SU-DHL-6 (cell line): ENCODE measurements around the gene GON4L.

Source experiments
- H2AFZ ChIP-seq: fragments of 200-600 bp; sonication (generic); 2 replicates; pipeline ENCODE4 v1.6.1; 2014; ENCODE audit warnings: low read depth, mild to moderate bottlenecking, moderate library complexity, mixed read lengths, antibody characterized with exemption, low read length; ENCODE audit not compliant: severe bottlenecking
- H3F3A ChIP-seq: fragments of 200-600 bp; shearing (Covaris generic); 2 replicates; pipeline ENCODE4 v1.6.0; 2016; ENCODE audit warnings: antibody characterized with exemption, mild to moderate bottlenecking; ENCODE audit not compliant: insufficient read depth
- H3K27ac ChIP-seq: fragments of 200-600 bp; sonication (generic); 2 replicates; pipeline ENCODE4 v1.5.1; 2016; ENCODE audit warnings: low read depth, mild to moderate bottlenecking, low read length, moderate library complexity, mixed read lengths
- H3K27me3 ChIP-seq: fragments of 200-600 bp; sonication (generic), shearing (Covaris generic); 2 replicates; pipeline ENCODE4 v1.6.0; 2014; ENCODE audit warnings: mild to moderate bottlenecking, low read length
- H3K36me3 ChIP-seq: fragments of 200-600 bp; sonication (generic); 2 replicates; pipeline ENCODE4 v1.6.1; 2014; ENCODE audit warnings: mild to moderate bottlenecking, low read length, mixed read lengths
- H3K4me2 ChIP-seq: fragments of 300-600, 200-600 bp; shearing (Covaris generic), sonication (generic); 2 replicates; pipeline ENCODE4 v1.6.0; 2014; ENCODE audit warnings: low read length, low read depth, mild to moderate bottlenecking; ENCODE audit not compliant: poor library complexity, severe bottlenecking
- H3K4me3 ChIP-seq: fragments of 200-600 bp; sonication (generic); 2 replicates; pipeline ENCODE4 v1.5.1; 2014; ENCODE audit warnings: antibody characterized with exemption, low read length, mild to moderate bottlenecking, mixed read lengths; ENCODE audit not compliant: insufficient read depth, poor library complexity, severe bottlenecking
- H3K79me2 ChIP-seq: fragments of 200-600 bp; sonication (generic); 2 replicates; pipeline ENCODE4 v1.6.1; 2014; ENCODE audit warnings: mild to moderate bottlenecking, low read length, moderate library complexity; ENCODE audit not compliant: insufficient read depth
- H3K9ac ChIP-seq: fragments of 200-600 bp; sonication (generic); 2 replicates; pipeline ENCODE4 v1.7.0; 2014; ENCODE audit warnings: mild to moderate bottlenecking, low read length
- H3K9me2 ChIP-seq: fragments of 200-600 bp; sonication (generic); replicated peaks from 2 replicates; pipeline ENCODE4 v1.6.1; 2014; ENCODE audit warnings: low read length; ENCODE audit not compliant: insufficient read depth
- H3K9me3 ChIP-seq: fragments of 200-600 bp; sonication (generic); 2 replicates; pipeline ENCODE4 v1.6.1; 2014; ENCODE audit warnings: low read length, mixed read lengths; ENCODE audit not compliant: insufficient read depth
- H4K20me1 ChIP-seq: fragments of 200-600 bp; sonication (generic); 2 replicates; pipeline ENCODE4 v1.6.1; 2014; ENCODE audit warnings: low read depth, mild to moderate bottlenecking, antibody characterized with exemption, low read length, moderate library complexity, mixed read lengths
- EZH2phosphoT487 ChIP-seq: fragments of 200-600 bp; sonication (generic), shearing (Covaris generic); conservative IDR thresholded peaks from 2 replicates; pipeline ENCODE4 v1.6.1; 2018; ENCODE audit warnings: mild to moderate bottlenecking, antibody characterized with exemption, low read length, moderate library complexity, mixed read lengths
- TF ChIP-seq, protein P1 (sequence below): fragments of 200-600 bp; sonication (generic); IDR thresholded peaks from one replicate; pipeline ENCODE4 v1.5.1; 2017; ENCODE audit warnings: antibody characterized with exemption, mild to moderate bottlenecking, low read length, moderate library complexity; ENCODE audit not compliant: insufficient read depth, poor library complexity, severe bottlenecking

Gene GON4L

DNA sequence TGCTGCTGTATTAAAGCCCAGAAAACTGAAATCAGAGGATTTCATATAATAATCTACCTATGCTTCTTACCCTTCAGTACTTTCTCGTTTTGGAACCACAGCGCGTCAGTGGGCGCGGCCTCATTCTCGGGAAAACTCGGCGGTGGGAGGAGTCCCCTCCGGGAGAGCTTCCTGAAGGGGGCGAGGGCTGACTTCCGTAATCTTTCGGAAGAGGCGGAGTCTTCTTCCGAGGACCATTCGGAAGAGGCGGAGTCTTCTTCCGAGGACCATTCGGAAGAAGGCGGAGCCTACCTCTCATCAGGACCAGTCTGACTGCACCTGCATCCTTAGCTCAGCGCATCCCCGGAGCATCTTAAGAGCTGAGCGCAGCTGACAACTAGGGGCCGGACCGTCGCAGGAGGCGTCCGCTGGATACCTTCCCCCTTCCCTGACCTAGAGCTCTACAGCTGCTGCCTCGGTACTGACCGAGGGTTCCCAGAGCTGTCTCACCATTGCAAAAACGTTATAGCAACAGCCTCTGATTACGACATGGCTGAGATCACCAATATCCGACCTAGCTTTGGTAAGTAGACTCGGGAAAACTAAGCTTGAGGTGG, 2.3 kb upstream of the GON4L start, which contains the start of gene SYT11:
TSS of gene SYT11 (plus strand) at position 334 of the 596 bp plus-strand sequence. CDS start at position 529, 195 bp downstream.
- H3K4me3 ChIP-seq: peak within 1 kb of the TSS; percentile 91
- no peaks in the 10 kb centered on the region for H3K9me3 ChIP-seq
- peak within 1 kb of the TSS; percentile 87 for H3K9ac ChIP-seq
- peaks cover 15% of the 10 kb centered on the region for H3F3A ChIP-seq
- H4K20me1 ChIP-seq: no peaks in the 10 kb centered on the region
- peaks cover 24% of the 10 kb centered on the region for H3K79me2 ChIP-seq
- H3K4me2 ChIP-seq: peak within 1 kb of the TSS; percentile 100
- peak within 1 kb of the TSS; percentile 86 for H3K27ac ChIP-seq
- H2AFZ ChIP-seq: peak within 1 kb of the TSS; percentile 75
- no peak for TF ChIP-seq EZH2phosphoT487
- TF ChIP-seq, protein P1, sequence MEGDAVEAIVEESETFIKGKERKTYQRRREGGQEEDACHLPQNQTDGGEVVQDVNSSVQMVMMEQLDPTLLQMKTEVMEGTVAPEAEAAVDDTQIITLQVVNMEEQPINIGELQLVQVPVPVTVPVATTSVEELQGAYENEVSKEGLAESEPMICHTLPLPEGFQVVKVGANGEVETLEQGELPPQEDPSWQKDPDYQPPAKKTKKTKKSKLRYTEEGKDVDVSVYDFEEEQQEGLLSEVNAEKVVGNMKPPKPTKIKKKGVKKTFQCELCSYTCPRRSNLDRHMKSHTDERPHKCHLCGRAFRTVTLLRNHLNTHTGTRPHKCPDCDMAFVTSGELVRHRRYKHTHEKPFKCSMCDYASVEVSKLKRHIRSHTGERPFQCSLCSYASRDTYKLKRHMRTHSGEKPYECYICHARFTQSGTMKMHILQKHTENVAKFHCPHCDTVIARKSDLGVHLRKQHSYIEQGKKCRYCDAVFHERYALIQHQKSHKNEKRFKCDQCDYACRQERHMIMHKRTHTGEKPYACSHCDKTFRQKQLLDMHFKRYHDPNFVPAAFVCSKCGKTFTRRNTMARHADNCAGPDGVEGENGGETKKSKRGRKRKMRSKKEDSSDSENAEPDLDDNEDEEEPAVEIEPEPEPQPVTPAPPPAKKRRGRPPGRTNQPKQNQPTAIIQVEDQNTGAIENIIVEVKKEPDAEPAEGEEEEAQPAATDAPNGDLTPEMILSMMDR: no peak
- no peaks in the 10 kb centered on the region for H3K27me3 ChIP-seq
- H3K36me3 ChIP-seq: no peaks in the 10 kb centered on the region
- no peaks in the 10 kb centered on the region for H3K9me2 ChIP-seq

DNA sequence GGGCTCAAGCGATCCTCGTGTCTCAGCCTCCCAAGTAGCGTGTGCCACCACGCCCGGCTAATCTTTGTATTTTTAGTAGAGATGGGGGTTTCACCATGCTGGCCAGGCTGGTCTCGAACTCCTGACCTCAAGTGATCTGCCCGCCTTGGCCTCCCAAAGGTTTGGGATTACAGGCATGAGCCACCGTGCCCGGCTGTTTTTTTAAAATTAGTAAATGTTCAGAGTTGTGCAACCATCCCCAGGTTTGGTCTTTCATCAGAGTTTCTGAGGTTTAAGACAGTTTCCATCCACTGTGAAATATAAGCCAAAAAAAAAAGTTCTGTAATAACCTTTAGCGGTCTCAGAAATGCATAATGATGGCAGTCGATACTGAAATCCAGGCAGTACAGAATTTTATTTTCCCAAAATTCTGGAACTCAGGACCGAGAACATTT, 1.8 kb upstream of the GON4L start:
- no peaks in the 10 kb centered on the region for H3K9me2 ChIP-seq
- H3K9me3 ChIP-seq: no peaks in the 10 kb centered on the region
- peak overlapping the region; percentile 87 for H3K9ac ChIP-seq
- peaks cover 24% of the 10 kb centered on the region for H3K79me2 ChIP-seq
- H3K27ac ChIP-seq: peak overlapping the region; percentile 86
- no peaks in the 10 kb centered on the region for H3K27me3 ChIP-seq
- no peaks in the 10 kb centered on the region; the same call in 1 of the 2 replicates for H3K36me3 ChIP-seq
- peaks cover 15% of the 10 kb centered on the region for H3F3A ChIP-seq
- peak overlapping the region; percentile 100 for H3K4me2 ChIP-seq
- H4K20me1 ChIP-seq: no peaks in the 10 kb centered on the region
- peak overlapping the region; percentile 91 for H3K4me3 ChIP-seq
- H2AFZ ChIP-seq: peak overlapping the region; percentile 75
- TF ChIP-seq EZH2phosphoT487: no peak
- TF ChIP-seq, protein P1: no peak

DNA sequence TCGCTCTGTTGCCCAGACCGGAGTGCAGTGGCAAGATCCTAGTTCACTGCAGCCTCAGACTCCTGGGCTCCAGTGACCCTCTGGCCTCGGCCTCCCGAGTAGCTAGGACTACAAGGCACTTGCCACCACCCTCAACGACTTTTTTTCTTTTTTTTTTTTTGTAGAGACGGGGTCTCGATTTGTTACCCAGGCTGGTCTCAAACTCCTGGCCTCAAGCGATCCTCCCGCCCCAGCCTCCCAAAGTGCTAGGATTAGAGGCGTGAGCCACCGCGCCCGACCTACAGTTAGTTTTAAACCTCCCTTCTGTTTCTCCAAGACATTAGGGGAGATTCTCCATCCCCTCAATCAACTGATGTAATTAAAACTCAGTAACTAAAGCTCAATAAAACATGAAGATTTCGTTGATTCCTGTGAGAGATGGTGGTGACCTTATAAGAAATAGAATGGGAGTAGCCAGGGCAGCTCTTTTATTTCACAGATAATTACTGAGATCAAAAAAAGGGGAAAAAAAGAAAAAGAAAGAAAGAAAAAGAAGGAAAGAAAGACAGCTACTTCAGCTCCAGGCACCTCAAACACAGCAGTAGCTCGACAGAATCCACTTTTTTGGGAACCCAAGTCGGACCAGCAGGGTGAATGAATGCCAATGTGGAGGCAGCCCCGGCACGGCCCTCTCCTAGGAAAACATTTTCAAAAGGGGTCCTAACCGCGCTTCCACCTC, 598 bp downstream of the GON4L start:
- Histone ChIP-seq H4K20me1 (no peaks in the 10 kb centered on the region), H3K27ac (peak overlapping the region; percentile 25), H3K79me2 (peaks cover 37% of the 10 kb centered on the region), H3K4me3 (peak overlapping the region; percentile 91), H2AFZ (peak overlapping the region; percentile 65), H3K9me2 (no peaks in the 10 kb centered on the region), H3K36me3 (peaks cover 3% of the 10 kb centered on the region; the same call in 1 of the 2 replicates), H3K9me3 (no peaks in the 10 kb centered on the region), H3K4me2 (peak overlapping the region; percentile 100), H3F3A (peaks cover 15% of the 10 kb centered on the region), H3K27me3 (no peaks in the 10 kb centered on the region), H3K9ac (peak overlapping the region; percentile 87)
- TF ChIP-seq, protein P1: no peak
- no peak for TF ChIP-seq EZH2phosphoT487
